Measurements from ENCODE around the gene GRB2.
"Not testable (repeated sequence)": the region's sequence is repeated elsewhere in the genome, so short reads cannot be mapped to it uniquely, and the experiment has no call there.

The GRB2 gene

GRCh38 chr17:75321506-75321905, 84.0 kb downstream of the GRB2 start:
- in situ Hi-C loops (cut with HindIII; ENCODE audit: low sequenced_read_pairs): no loop called here

DNA sequence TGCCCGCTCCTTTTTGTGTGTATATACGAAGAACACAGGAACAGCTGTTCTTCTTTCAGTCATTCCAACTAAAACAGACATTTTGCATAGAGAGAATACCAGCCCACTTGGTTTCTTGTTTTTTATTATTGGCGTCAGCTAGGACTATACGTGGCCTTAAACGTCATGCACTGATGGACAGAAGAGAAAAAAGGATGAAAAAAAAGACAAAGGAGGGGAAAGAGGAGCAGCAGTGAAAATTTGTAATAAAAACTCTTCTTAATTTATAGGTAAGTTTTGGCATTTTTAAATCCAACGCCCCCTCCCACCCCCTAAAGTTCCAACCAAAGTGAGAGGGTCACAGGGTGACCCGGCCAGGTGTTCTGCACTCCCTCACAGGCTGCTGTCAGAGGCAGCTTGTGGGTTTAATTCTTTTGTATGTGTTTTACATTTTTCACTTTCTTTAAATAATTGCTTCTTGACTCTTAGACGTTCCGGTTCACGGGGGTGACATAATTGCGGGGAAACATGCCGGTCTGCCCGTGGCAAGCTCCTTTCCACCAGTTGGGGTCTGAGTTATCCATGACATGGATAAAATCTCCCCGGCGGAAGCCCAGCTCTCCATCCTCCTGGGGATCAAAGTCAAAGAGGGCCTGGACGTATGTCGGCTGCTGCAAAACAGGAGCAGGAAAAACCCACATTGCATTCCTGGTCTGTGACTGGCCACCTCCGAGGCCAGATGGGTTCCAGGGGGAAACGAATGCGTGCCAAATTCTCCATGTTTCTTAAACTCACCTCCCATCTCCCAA, 85.4 kb downstream of the GRB2 start:
- in situ Hi-C loops (cut with HindIII; ENCODE audit: low sequenced_read_pairs): no loop called here

DNA sequence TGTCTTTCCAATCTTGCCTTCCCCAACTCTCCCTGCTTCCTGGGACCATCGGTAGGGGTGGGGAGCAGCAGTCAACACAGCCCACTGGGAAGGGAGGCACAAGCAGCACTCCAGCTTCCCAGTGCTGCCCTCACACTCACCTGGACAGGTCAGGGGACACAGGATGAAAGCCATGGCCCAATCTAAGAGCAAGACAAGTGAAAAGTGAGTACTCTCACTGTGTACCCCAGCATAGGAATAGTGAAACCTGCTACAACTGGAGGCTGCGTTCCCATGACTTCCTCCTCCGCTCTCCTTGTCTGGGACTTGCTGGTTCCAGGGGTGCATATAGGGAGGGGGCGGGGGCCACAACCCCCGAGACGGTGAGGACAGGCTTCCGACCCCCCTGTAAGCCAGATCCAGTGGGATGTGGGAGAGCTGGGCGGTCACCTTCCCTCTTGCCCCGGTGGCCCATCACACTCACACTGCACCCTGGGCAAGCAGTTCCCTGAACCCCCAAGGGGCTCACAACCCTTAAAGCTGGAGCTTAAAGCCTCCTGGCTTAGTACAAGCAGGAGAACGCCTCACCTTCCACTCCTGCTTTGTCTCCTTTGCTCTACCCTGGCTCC, 86.8 kb downstream of the GRB2 start:
- in situ Hi-C loops (cut with HindIII; ENCODE audit: low sequenced_read_pairs): no loop called here

GRCh38 chr17:75318211-75318610, 87.3 kb downstream of the GRB2 start:
- in situ Hi-C loops (cut with HindIII; ENCODE audit: low sequenced_read_pairs): no loop called here

- in situ Hi-C loops (cut with HindIII; ENCODE audit: low sequenced_read_pairs): no loop called here
Measured at GRCh38 chr17:75317671-75318070, 87.8 kb downstream of the GRB2 start.

GRCh38 chr17:75316253-75316652, 89.2 kb downstream of the GRB2 start:
- in situ Hi-C loops (cut with HindIII; ENCODE audit: low sequenced_read_pairs): no loop called here

GRCh38 chr17:75315541-75316243, 89.8 kb downstream of the GRB2 start:
- in situ Hi-C loops (cut with HindIII; ENCODE audit: low sequenced_read_pairs): no loop called here

GRCh38 chr17:75313941-75314551, 91.4 kb downstream of the GRB2 start:
- in situ Hi-C loops (cut with HindIII; ENCODE audit: low sequenced_read_pairs): no loop called here

DNA sequence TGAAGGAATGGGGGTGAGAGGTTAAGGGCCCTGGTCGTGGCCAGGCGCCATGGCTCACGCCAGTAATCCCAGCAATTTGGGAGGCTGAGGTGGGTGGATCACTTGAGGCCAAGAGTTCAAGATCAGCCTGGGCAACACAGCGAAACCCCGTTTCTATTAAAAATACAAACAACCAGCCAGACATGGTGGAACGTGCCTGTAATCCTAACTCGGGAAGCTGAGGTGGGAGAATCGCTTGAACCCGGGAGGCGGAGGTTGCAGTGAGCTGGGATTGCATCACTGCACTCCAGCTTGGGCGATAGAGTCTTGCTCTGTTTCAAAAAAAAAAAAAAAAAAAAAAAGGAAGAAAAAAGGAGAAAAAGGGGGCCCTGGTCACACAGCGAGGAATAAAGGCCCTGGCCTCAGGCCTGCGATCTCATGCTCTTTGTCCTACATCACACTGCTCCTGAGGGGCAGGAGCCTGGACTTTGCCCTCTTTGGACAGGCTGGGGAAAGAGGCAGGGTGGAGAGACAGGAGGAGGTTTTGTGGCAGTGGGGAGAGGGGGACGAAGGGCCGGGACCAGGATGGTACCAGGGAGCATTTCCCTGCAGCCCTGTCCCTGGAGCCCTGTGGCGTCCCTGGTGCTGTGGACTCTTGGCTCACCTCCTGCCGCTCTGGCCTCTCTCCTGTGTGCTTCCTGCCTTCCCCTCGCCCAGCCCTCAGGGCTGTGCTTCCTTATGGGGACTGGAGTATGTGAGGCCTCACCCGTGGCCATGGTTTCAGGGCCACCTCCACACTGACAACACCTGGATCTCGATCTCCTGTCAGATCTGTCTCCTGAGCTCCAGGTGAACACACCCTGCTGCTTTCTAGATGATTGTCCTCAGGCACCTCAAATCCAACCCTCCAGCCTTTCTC, 96.5 kb downstream of the GRB2 start:
- in situ Hi-C loops (cut with HindIII; ENCODE audit: low sequenced_read_pairs): no loop called here

DNA sequence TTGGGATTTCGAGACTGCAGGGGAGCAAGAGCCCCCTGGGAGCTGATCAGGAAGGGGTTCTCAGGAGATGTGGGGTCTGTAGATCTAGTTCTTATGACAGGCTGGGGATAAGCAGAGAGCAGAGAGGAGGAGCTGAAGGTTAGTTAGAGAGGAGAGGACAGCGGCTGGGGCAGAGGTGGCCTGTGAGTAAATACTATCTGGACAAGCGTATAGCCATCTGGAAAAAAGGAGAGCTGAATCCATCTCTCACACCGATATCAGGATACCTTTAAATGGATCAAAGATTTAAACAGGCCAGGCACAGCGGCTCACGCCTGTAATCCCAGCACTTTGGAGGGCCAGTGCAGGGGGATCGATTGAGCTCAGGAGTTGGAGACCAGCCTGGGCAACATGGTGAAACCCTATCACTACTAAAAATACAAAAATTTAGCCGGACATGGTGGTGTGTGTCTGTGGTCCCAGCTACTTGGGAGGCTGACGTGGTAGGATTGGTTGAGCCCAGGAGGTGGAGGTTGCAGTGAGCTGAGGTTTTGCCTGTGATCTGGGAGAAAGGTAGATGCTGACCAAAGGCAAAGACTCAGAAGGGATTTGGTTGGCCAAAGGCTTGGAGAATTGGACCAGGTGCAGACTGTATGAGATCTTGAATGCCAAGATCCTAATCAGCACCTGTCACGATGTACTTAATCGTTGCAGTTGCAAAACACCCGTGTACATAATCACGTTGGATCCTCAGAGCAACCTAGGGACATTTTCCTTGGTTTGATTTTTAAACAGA, 97.3 kb downstream of the GRB2 start:
- in situ Hi-C loops (cut with HindIII; ENCODE audit: low sequenced_read_pairs): no loop called here

- in situ Hi-C loops (cut with HindIII; ENCODE audit: low sequenced_read_pairs): no loop called here
Measured at GRCh38 chr17:75301502-75302206, 103.8 kb downstream of the GRB2 start.

- in situ Hi-C loops (cut with HindIII; ENCODE audit: low sequenced_read_pairs): no loop called here
Measured at GRCh38 chr17:75301049-75301448, 104.4 kb downstream of the GRB2 start.

DNA sequence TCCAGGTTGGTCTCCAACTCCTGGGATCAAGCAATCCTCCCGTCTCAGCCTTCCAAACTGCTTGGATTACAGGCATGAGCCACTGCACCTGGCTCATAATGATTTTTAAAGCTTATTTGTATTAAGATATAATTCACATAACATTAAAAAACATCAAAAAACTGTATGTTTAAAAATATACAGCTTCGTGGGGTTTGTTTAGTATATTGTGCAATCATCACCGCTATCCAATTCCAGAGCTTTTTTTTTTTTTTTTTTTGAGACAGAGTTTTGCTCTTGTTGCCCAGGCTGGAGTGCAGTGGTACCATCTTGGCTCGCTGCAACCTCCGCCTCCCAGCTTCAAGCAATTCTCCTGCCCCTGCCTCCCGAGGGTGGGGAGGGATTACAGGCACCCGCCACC, 105.2 kb downstream of the GRB2 start:
- in situ Hi-C loops (cut with HindIII; ENCODE audit: low sequenced_read_pairs): no loop called here

GRCh38 chr17:75295201-75296158, 110.0 kb downstream of the GRB2 start:
- in situ Hi-C loops (cut with HindIII; ENCODE audit: low sequenced_read_pairs): no loop called here

DNA sequence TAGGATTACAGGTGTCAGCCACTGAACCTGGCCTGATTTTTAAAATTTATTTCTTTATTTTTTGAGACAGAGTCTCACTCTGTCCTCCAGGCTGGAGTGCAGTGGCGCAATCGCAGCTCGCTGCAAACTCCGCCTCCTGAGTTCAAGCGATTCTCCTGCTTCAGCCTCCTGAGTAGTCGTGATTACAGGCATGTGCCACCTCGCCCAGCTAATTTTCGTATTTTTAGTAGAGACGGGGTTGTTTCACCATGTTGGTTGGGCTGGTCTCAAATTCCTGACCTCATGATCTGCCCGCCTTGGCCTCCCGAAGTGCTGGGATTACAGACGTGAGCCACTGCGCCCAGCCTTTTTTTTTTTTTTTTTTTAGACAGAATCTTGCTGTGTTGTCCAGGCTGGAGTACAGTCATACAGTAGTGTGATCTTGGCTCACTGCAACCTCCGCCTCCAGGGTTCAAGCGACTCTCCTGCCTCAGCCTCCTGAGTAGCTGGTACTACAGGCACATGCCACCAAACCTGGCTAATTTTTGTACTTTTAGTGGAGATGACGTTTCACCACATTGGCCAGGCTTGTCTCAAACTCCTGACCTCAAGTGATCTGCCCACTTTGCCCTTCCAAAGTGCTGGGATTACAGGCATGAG, 112.5 kb downstream of the GRB2 start:
- in situ Hi-C loops (cut with HindIII; ENCODE audit: low sequenced_read_pairs): not testable (repeated sequence)

GRCh38 chr17:75289832-75290337, 115.6 kb downstream of the GRB2 start:
- in situ Hi-C loops (cut with HindIII; ENCODE audit: low sequenced_read_pairs): no loop called here

DNA sequence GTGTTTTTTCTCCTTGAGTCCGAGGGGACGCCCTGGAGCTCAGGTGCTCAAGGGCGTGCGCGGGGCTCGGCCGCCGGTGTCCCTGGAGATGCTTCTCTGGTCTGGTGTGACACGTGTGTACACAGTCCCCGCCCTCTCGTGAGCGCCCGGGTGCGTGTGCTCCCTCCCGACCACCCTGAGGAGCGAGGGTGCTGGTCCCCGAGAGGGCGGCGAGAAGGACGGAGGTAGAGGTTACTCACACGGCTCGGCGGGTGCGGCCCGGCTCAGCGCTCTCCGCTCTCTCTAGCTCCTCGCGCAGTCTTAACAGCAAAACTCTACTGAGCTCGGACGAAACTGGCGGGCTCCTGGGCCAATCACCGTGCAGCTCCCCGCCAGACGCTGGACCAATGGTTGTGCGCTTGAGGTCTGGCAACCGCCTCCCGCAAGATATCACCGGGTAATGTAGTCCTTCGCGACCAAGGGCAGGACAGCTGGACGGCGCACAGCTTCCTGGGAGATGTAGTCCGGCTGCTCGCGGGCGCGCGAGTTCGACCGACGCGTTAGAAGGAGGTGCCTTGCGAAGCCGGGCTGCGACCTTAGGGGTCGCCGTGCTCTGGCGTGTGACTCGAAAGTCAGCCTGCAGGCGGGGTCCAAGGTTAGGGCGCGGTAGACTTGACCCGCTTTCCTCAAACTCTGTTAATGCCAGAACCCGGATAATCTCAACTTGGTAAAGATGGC, 116.2 kb downstream of the GRB2 start, which contains the start of gene SLC25A19:
TSS of gene SLC25A19 (minus strand) at position 319 of the 717 bp plus-strand sequence. CDS start 2,669 bp downstream, outside the sequence.
- in situ Hi-C loops (cut with HindIII; ENCODE audit: low sequenced_read_pairs): no loop called here
